HG02973 (cell line): ENCODE measurements around the gene ZNF709.
A peak's percentile ranks its signal among the peaks of the same experiment; 100 is the strongest.
"Not testable (repeated sequence)": the region's sequence is repeated elsewhere in the genome, so short reads cannot be mapped to it uniquely, and the experiment has no call there.

ENCODE experiments used
- ATAC-seq: cut with Tn5 transposase; IDR thresholded peaks from one replicate; pipeline ENCODE4 v1.9.1; 2021; ENCODE audit warnings: moderate library complexity; ENCODE audit not compliant: unreplicated experiment

The ZNF709 gene

DNA sequence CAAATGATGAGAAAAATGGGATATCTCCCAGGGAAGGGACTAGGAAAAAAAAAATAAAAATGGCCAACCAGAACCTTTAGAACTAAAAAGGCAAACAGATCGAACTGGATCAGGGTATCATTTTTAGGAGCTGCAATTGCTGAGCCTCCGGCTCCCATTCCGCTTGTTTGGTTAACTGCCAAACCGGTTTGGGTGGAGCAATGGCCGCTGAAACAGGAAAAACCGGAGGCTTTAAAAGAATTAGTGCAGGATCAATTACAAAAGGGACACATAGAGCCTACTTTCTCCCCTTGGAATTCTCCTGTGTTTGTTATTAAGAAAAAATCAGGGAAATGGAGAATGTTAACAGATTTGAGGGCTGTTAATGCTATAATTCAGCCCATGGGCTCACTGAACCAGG lies 31.1 kb downstream of the ZNF709 start:
- no peak for ATAC-seq

DNA sequence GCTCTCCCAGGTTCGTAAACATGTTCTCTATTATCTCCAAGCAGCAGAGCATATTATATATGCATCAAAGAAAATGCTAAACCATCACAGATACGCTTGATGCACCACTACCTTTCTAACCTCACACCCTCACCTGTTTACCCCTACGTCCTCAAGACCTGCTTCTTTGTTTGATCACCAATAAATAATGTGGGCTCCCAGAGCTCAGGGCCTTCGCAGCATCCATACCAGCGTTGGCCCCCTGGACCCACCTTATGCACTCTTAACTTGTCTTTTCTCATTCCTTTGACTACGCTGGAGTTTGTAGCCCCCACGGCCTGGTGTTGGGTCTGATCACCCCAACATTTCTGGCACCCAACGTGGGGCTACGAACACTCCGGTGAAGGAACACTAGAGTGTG lies 33.8 kb downstream of the ZNF709 start:
- ATAC-seq, result no peak

GRCh38 chr19:12448808-12449207 lies 35.8 kb downstream of the ZNF709 start:
- no peak for ATAC-seq

- ATAC-seq, result peak; percentile 91
Measured at GRCh38 chr19:12440541-12441316, 43.9 kb downstream of the ZNF709 start, which contains the start of gene ZNF443. Gene ZNF443 (minus strand): TSS chr19:12441021. CDS start chr19:12440914, 107 bp downstream.

- peak; percentile 35 for ATAC-seq
Measured at GRCh38 chr19:12439686-12440540, 44.7 kb downstream of the ZNF709 start.

GRCh38 chr19:12430726-12431299 lies 53.8 kb downstream of the ZNF709 start:
- ATAC-seq, result not testable (repeated sequence)

DNA sequence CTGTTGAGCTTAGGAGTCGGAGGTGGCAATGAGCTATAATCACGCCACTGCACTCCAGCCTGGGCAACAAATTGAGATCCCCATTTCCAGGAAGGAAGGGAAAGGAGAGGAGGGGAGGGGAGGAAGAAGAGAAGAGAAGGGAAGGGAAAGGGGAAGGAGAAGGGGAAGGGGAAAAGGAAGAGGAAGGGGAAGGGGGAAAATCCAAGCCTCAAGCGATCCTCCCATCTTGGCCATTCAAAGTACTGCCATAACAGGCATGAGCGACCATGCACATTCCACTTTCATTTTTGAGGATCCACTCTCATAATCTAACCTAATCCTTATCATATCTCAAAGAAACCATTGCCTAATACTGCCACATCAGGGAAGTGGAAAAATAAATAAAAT lies 58.7 kb downstream of the ZNF709 start:
- no peak for ATAC-seq

DNA sequence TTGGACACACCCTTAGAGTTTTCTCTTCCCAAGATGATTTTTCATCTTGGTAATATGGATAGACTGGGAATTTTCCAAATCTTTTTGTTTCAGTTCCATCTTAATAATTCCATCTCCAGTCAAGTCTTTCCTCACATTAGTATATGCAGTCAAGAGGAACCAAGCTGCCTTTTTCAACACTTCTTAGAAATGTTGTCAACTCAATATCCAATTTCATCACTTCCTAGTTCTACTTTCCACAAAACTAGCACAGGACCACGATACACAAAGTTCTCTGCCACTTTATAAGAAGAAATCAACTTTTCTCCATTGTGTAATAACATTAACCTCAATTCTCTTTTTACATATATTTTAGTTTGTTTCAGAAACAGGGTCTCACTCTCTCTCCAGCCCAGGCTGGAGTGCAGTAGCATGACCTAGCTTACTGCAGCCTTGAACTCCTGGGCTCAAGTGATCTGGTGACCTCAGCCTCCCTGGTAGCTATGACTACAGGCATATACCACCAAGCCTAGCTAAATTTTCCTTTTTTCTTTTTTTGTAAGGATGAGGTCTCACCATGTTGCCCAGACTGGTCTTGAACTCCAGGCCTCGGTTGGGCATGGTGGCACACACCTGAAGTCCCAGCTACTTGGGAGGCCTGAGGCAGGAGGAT lies 59.3 kb downstream of the ZNF709 start:
- ATAC-seq, result no peak

- not testable (repeated sequence) for ATAC-seq
Measured at GRCh38 chr19:12417273-12417672, 67.3 kb downstream of the ZNF709 start.

GRCh38 chr19:12411893-12412292 lies 72.7 kb downstream of the ZNF709 start:
- ATAC-seq, result no peak
